Thyroid gland (tissue), 4 donors: ENCODE data around the gene LRRFIP1.

Experiments
- CTCF ChIP-seq, 6 experiments: fragments of 200-600 bp in 3 of 6; fragments of 450-650 bp in 3 of 6; sonication (generic) in 3 of 6; IDR thresholded peaks; one replicate each; pipeline ENCODE4 v1.5.1; 2016 to 2019; ENCODE audit warnings: antibody characterized with exemption in 6 of 6, mild to moderate bottlenecking in 2 of 6, inconsistent platforms in 1 of 6, moderate library complexity in 1 of 6
- POLR2A ChIP-seq, 2 donors: fragments of 450-650 bp; IDR thresholded peaks; one replicate each; pipeline ENCODE4 v1.6.1; 2017; ENCODE audit warnings: antibody characterized with exemption in 2 of 2, mild to moderate bottlenecking in 2 of 2, moderate library complexity in 1 of 2

- TF ChIP-seq CTCF (IDR thresholded peaks at IDR 0.05) (no peak), POLR2A (IDR thresholded peaks at IDR 0.05) (no peak)
These were observed 109.4 kb downstream of the LRRFIP1 start for GRCh38 chr2:237736783-237737182.
